Smooth muscle cell (in vitro differentiated cells): ENCODE results near the gene CDH3. TPM values are rescaled to one million over a fixed set of nuclear protein-coding genes. Genes with fewer than 3 reads are reported as not detected.
A peak's percentile ranks its signal among the peaks of the same experiment; 100 is the strongest.

Experiments used
- DNase-seq: peaks from one replicate; lab custom pipeline; 2025; ENCODE audit not compliant: unreplicated experiment; lab: John Stamatoyannopoulos, UW
- H2AFZ ChIP-seq: fragments of 200-600 bp; sonication (generic); 2 replicates; pipeline ENCODE4 v1.6.0; 2016; ENCODE audit warnings: antibody characterized with exemption, low read depth, mild to moderate bottlenecking
- H3F3A ChIP-seq: fragments of 200-600 bp; sonication (generic); 2 replicates; pipeline ENCODE4 v1.6.0; 2017; ENCODE audit warnings: antibody characterized with exemption, low read depth
- H3K27ac ChIP-seq: fragments of 200-600 bp; sonication (generic); 2 replicates; pipeline ENCODE4 v1.5.1; 2016; ENCODE audit warnings: low read depth, mild to moderate bottlenecking
- H3K27me3 ChIP-seq: fragments of 200-600 bp; sonication (generic); 2 replicates; pipeline ENCODE4 v1.6.1; 2016; ENCODE audit warnings: low read depth, mild to moderate bottlenecking
- H3K36me3 ChIP-seq: fragments of 200-600 bp; sonication (generic); 2 replicates; pipeline ENCODE4 v1.5.1; 2016; ENCODE audit warnings: low read depth
- H3K4me1 ChIP-seq: fragments of 200-600 bp; sonication (generic); 2 replicates; pipeline ENCODE4 v1.5.1; 2016; ENCODE audit warnings: low read depth
- H3K4me2 ChIP-seq: fragments of 200-600 bp; sonication (generic); 2 replicates; pipeline ENCODE4 v1.6.0; 2016; ENCODE audit warnings: mild to moderate bottlenecking
- H3K4me3 ChIP-seq: fragments of 200-600 bp; sonication (generic); 2 replicates; pipeline ENCODE4 v1.5.1; 2016; ENCODE audit warnings: mild to moderate bottlenecking
- H3K79me2 ChIP-seq: fragments of 200-600 bp; sonication (generic); 2 replicates; pipeline ENCODE4 v1.6.0; 2016; ENCODE audit warnings: low read depth, mild to moderate bottlenecking
- H3K9ac ChIP-seq: fragments of 200-600 bp; sonication (generic); 2 replicates; pipeline ENCODE4 v1.6.0; 2016; ENCODE audit warnings: low read depth
- H3K9me3 ChIP-seq: fragments of 200-600 bp; sonication (generic); replicated peaks from 2 replicates; pipeline ENCODE4 v1.5.1; 2016; ENCODE audit warnings: low read depth
- H4K20me1 ChIP-seq: fragments of 200-600 bp; sonication (generic); 2 replicates; pipeline ENCODE4 v1.6.0; 2016; ENCODE audit warnings: low read depth
- CTCF ChIP-seq: fragments of 200-600 bp; sonication (generic); IDR thresholded peaks from 2 replicates; pipeline ENCODE4 v1.5.1; 2017; ENCODE audit warnings: borderline replicate concordance, mild to moderate bottlenecking, antibody characterized with exemption; ENCODE audit not compliant: insufficient read depth, poor library complexity, severe bottlenecking
- WGBS: methylation state at CpG from one replicate; pipeline ENCODE4 v1.1.7; 2016; ENCODE audit warnings: low lambda C conversion rate; 5-methylcytosine and 5-hydroxymethylcytosine counted together
- polyA plus RNA-seq: library from polyadenylated mRNA; unstranded; fragments of >200 nt; fragmentation: Nextera tagmentation; extraction: Ambion mirVana; gene quantifications from 2 replicates; pipeline ENCODE4 v1.2.1, GENCODE V29; 2016
- total RNA-seq: library from RNA; depleted of rRNA; stranded (reverse); fragments of >200 nt; gene quantifications from 2 replicates; pipeline ENCODE4 v1.2.3, GENCODE V29; 2014

Gene CDH3
- total and polyA plus RNA-seq, 2 experiments from 2014 or later, result 18.9 to 78.2 TPM

- Histone ChIP-seq H3K9me3 (no peaks in the 10 kb centered on the region), H3K4me1 (no peaks in the 10 kb centered on the region), H4K20me1 (no peaks in the 10 kb centered on the region), H3K36me3 (no peaks in the 10 kb centered on the region), H3K4me3 (no peak overlapping the region), H3K4me2 (peak overlapping the region; percentile 37), H3K9ac (no peak overlapping the region), H3K79me2 (no peaks in the 10 kb centered on the region), H3K27me3 (no peaks in the 10 kb centered on the region), H3K27ac (peak overlapping the region; percentile 29), H2AFZ (no peak overlapping the region), H3F3A (no peaks in the 10 kb centered on the region)
- DNase-seq, result no peak
- no peak for TF ChIP-seq CTCF
- WGBS, result 38% methylated on average over 1 of the region's 1 CpG
These were observed 8.3 kb upstream of the CDH3 start for GRCh38 chr16:68636818-68637217.

- no peak for DNase-seq
These were observed 4.1 kb upstream of the CDH3 start for GRCh38 chr16:68640972-68641371.

GRCh38 chr16:68642047-68642435 is 3.1 kb upstream of the CDH3 start:
- H3K9me3 ChIP-seq, result no peaks in the 10 kb centered on the region
- peak overlapping the region; percentile 67 for H2AFZ ChIP-seq
- no peaks in the 10 kb centered on the region for H3K36me3 ChIP-seq
- peak overlapping the region; percentile 89 for H3K4me2 ChIP-seq
- no peaks in the 10 kb centered on the region for H4K20me1 ChIP-seq
- H3K4me1 ChIP-seq, result peaks cover 27% of the 10 kb centered on the region
- H3K79me2 ChIP-seq, result no peaks in the 10 kb centered on the region
- DNase-seq, result no peak
- peaks cover 4% of the 10 kb centered on the region for H3F3A ChIP-seq
- H3K27me3 ChIP-seq, result no peaks in the 10 kb centered on the region
- WGBS, result 73% methylated on average over 10 of the region's 10 CpGs
- peak overlapping the region; percentile 40 for H3K4me3 ChIP-seq
- no peak for TF ChIP-seq CTCF
- no peak overlapping the region for H3K27ac ChIP-seq
- H3K9ac ChIP-seq, result no peak overlapping the region

More at GRCh38 chr16:68640972-68641371, 4.1 kb upstream of the CDH3 start:
- no peaks in the 10 kb centered on the region for H3K79me2 ChIP-seq
- peak overlapping the region; percentile 39 for H2AFZ ChIP-seq
- H3K36me3 ChIP-seq, result no peaks in the 10 kb centered on the region
- no peak overlapping the region for H3K4me3 ChIP-seq
- H3K9me3 ChIP-seq, result no peaks in the 10 kb centered on the region
- H3K27me3 ChIP-seq, result no peaks in the 10 kb centered on the region
- H3K4me1 ChIP-seq, result peaks cover 18% of the 10 kb centered on the region
- TF ChIP-seq CTCF, result no peak
- peak overlapping the region; percentile 28 for H3K4me2 ChIP-seq
- WGBS, result 7% methylated on average over 3 of the region's 3 CpGs
- no peak overlapping the region for H3K9ac ChIP-seq
- no peaks in the 10 kb centered on the region for H4K20me1 ChIP-seq
- H3K27ac ChIP-seq, result peak overlapping the region; percentile 51
- H3F3A ChIP-seq, result peaks cover 4% of the 10 kb centered on the region

- Histone ChIP-seq H3K4me1 (peaks cover 29% of the 10 kb centered on the region), H3K36me3 (no peaks in the 10 kb centered on the region), H3K9ac (no peak overlapping the region), H3K4me2 (peak overlapping the region; percentile 89), H3K9me3 (no peaks in the 10 kb centered on the region), H3F3A (peaks cover 4% of the 10 kb centered on the region), H4K20me1 (no peaks in the 10 kb centered on the region), H2AFZ (peak overlapping the region; percentile 67), H3K27ac (no peak overlapping the region), H3K27me3 (no peaks in the 10 kb centered on the region), H3K4me3 (peak overlapping the region; percentile 40), H3K79me2 (no peaks in the 10 kb centered on the region)
- peak; percentile 8 for DNase-seq
- WGBS, result 2% methylated on average over 51 of the region's 51 CpGs
- no peak for TF ChIP-seq CTCF
These were observed 2.5 kb upstream of the CDH3 start for GRCh38 chr16:68642436-68643101.
